A549 (cell line): ENCODE results near the gene SLC6A7. TPM values are rescaled to one million over a fixed set of nuclear protein-coding genes. Genes with fewer than 3 reads are reported as not detected.

Experiments used
- ATAC-seq, 2 experiments: fragments of 200-7000 bp in 1 of 2; fragments of >200 bp in 1 of 2; cut with Nextera tagmentation in 1 of 2; cut with Tn5 transposase in 1 of 2; 3 replicates each; pipeline versions ENCODE4 v1.8.0 to v1.9.1; 2018 to 2020; ENCODE audit warnings: mild to moderate bottlenecking in 1 of 2, moderate library complexity in 1 of 2
- CTCF ChIA-PET: fragments of 300-600 bp; sonication (Branson Sonifier 250); formaldehyde crosslinking; extraction: SDS; loops from one replicate; lab custom pipeline; 2021; ENCODE audit warnings: antibody characterized with exemption, inconsistent platforms; lab: Yijun Ruan, JAX
- POLR2A ChIA-PET: fragments of 350-600 bp; formaldehyde crosslinking; extraction: SDS; loops from one replicate; lab custom pipeline; 2021; ENCODE audit warnings: antibody characterized with exemption, inconsistent platforms; lab: Yijun Ruan, JAX
- DNase-seq, 2 experiments: peaks; one replicate each; pipeline versions ENCODE4 v3.0.0 to v3.0.0-alpha.2; 2011 to 2016; ENCODE audit warnings: low read depth in 1 of 2, low spot score in 1 of 2
- FAIRE-seq: peaks from 2 replicates; lab custom pipeline; 2011; peaks lifted over from hg19 to GRCh38; lab: Jason Lieb, UNC
- H3K27ac ChIP-seq, 2 experiments: fragments of >200 bp; sonication (Bioruptor Twin); formaldehyde crosslinking; 3 replicates each; pipeline ENCODE4 v1.5.1; 2016 to 2017
- H3K4me1 ChIP-seq: fragments of >200 bp; sonication (Bioruptor Twin); formaldehyde crosslinking; 3 replicates; pipeline ENCODE4 v1.6.1; 2016
- H3K4me2 ChIP-seq: fragments of >200 bp; sonication (Bioruptor Twin); formaldehyde crosslinking; 3 replicates; pipeline ENCODE4 v1.6.1; 2016
- H3K4me3 ChIP-seq: fragments of >200 bp; sonication (Bioruptor Twin); formaldehyde crosslinking; 3 replicates; pipeline ENCODE4 v1.5.1; 2016
- H3K9me3 ChIP-seq: fragments of >200 bp; sonication (Bioruptor Twin); formaldehyde crosslinking; 3 replicates; pipeline ENCODE4 v1.6.1; 2016
- BHLHE40 ChIP-seq: IDR thresholded peaks from 2 replicates; pipeline ENCODE4 v1.6.1; 2012; ENCODE audit warnings: low read depth, low read length, inconsistent platforms
- CBX2 ChIP-seq: fragments of 200-600 bp; sonication (generic); IDR thresholded peaks from 2 replicates; pipeline ENCODE4 v1.6.1; 2016; ENCODE audit warnings: low read depth, mild to moderate bottlenecking, borderline replicate concordance
- CBX8 ChIP-seq: fragments of 200-600 bp; sonication (generic); IDR thresholded peaks from 2 replicates; pipeline ENCODE4 v1.6.1; 2016
- CEBPB ChIP-seq, 2 experiments: fragments of >200 bp in 1 of 2; sonication (Bioruptor Twin) in 1 of 2; formaldehyde crosslinking in 1 of 2; IDR thresholded peaks; 2 replicates each; pipeline ENCODE4 v1.6.1; 2012 to 2016
- CHD4 ChIP-seq: fragments of 200-600 bp; sonication (generic); IDR thresholded peaks from 2 replicates; pipeline ENCODE4 v1.6.1; 2016; ENCODE audit warnings: antibody characterized with exemption, mild to moderate bottlenecking, borderline replicate concordance
- EHF ChIP-seq: fragments of 250-450 bp; sonication (Bioruptor Pico); IDR thresholded peaks from 2 replicates; pipeline ENCODE4 v1.5.0; 2020; ENCODE audit warnings: mild to moderate bottlenecking
- EHMT2 ChIP-seq: fragments of 200-600 bp; sonication (generic); IDR thresholded peaks from 2 replicates; pipeline ENCODE4 v1.6.1; 2016; ENCODE audit warnings: antibody characterized with exemption, low read depth, mild to moderate bottlenecking, moderate library complexity
- ESRRA ChIP-seq: fragments of 150-350 bp; IDR thresholded peaks from 2 replicates; pipeline ENCODE4 v1.6.1; 2014; ENCODE audit warnings: mild to moderate bottlenecking, low read length, borderline replicate concordance
- FOSB ChIP-seq: fragments of 250-450 bp; sonication (Bioruptor Pico); IDR thresholded peaks from 2 replicates; pipeline ENCODE4 v1.5.0; 2020; ENCODE audit warnings: mild to moderate bottlenecking, moderate library complexity
- FOXS1 ChIP-seq: fragments of 250-450 bp; sonication (Bioruptor Pico); IDR thresholded peaks from 2 replicates; pipeline ENCODE4 v1.5.0; 2020; ENCODE audit warnings: mild to moderate bottlenecking, moderate library complexity
- HOXA7 ChIP-seq: fragments of 250-450 bp; sonication (Bioruptor Pico); IDR thresholded peaks from 2 replicates; pipeline ENCODE4 v1.5.0; 2020; ENCODE audit warnings: mild to moderate bottlenecking, moderate library complexity
- HOXB5 ChIP-seq: fragments of 250-450 bp; sonication (Bioruptor Pico); IDR thresholded peaks from 2 replicates; pipeline ENCODE4 v1.5.0; 2020; ENCODE audit warnings: mild to moderate bottlenecking, moderate library complexity
- JUN ChIP-seq, 2 experiments: fragments of >200 bp; sonication (Bioruptor Twin); formaldehyde crosslinking; IDR thresholded peaks; 2 replicates in 1 of 2; 3 replicates in 1 of 2; pipeline ENCODE4 v1.6.1; 2016 to 2017
- KDM1A ChIP-seq: fragments of 200-600 bp; sonication (generic); IDR thresholded peaks from 2 replicates; pipeline ENCODE4 v1.6.1; 2016; ENCODE audit warnings: low read depth, mild to moderate bottlenecking
- KDM5A ChIP-seq: fragments of 200-600 bp; sonication (generic); IDR thresholded peaks from 2 replicates; pipeline ENCODE4 v1.6.1; 2016; ENCODE audit warnings: antibody characterized with exemption, mild to moderate bottlenecking
- MAFK ChIP-seq: fragments of 450-650 bp; IDR thresholded peaks from 2 replicates; pipeline ENCODE4 v1.6.1; 2014; ENCODE audit not compliant: partially characterized antibody
- MAZ ChIP-seq: fragments of 150-350 bp; IDR thresholded peaks from 2 replicates; pipeline ENCODE4 v1.6.1; 2014; ENCODE audit warnings: antibody characterized with exemption, low read depth, low read length, borderline replicate concordance
- MYC ChIP-seq: IDR thresholded peaks from 2 replicates; pipeline ENCODE4 v1.6.1; 2012; ENCODE audit warnings: mild to moderate bottlenecking, inconsistent platforms, low read length, improper control_type of control experiment, borderline replicate concordance
- POLR2AphosphoS2 ChIP-seq: conservative IDR thresholded peaks from 2 replicates; pipeline ENCODE4 v1.6.1; 2012; ENCODE audit warnings: low read length, improper control_type of control experiment, inconsistent platforms
- RAD21 ChIP-seq, 2 experiments: fragments of >200 bp in 1 of 2; sonication (Bioruptor Twin) in 1 of 2; formaldehyde crosslinking in 1 of 2; IDR thresholded peaks in 1 of 2; conservative IDR thresholded peaks in 1 of 2; 2 replicates in 1 of 2; 3 replicates in 1 of 2; pipeline ENCODE4 v1.6.1; 2012 to 2018; ENCODE audit warnings: inconsistent platforms in 1 of 2
- RCOR1 ChIP-seq: fragments of 150-350 bp; IDR thresholded peaks from 2 replicates; pipeline ENCODE4 v1.6.1; 2014; ENCODE audit warnings: antibody characterized with exemption, low read length, low read depth
- SMC3 ChIP-seq: fragments of >200 bp; sonication (Bioruptor Twin); formaldehyde crosslinking; IDR thresholded peaks from 3 replicates; pipeline ENCODE4 v1.6.1; 2018; ENCODE audit warnings: inconsistent platforms
- ZC3H11A ChIP-seq: fragments of 450-650 bp; IDR thresholded peaks from 2 replicates; pipeline ENCODE4 v1.6.1; 2014; ENCODE audit warnings: antibody characterized with exemption, mild to moderate bottlenecking
- ZFP36 ChIP-seq: fragments of 450-650 bp; IDR thresholded peaks from 2 replicates; pipeline ENCODE4 v1.6.1; 2014; ENCODE audit warnings: borderline replicate concordance; ENCODE audit not compliant: partially characterized antibody
- WGBS: methylation state at CpG from one replicate; pipeline ENCODE4 v1.1.6; 2017; ENCODE audit errors: missing lambda C conversion rate; 5-methylcytosine and 5-hydroxymethylcytosine counted together
- polyA plus RNA-seq, 4 experiments: library from polyadenylated mRNA; depleted of rRNA in 3 of 4; stranded (reverse); fragments of >200 nt; fragmentation: RNase III in 1 of 4; extraction: RNeasy Plus Mini Kit Qiagen cat#74134 plus additional on column Dnase treatment in 1 of 4; gene quantifications; 2 replicates in 3 of 4; 3 replicates in 1 of 4; pipeline ENCODE4 v1.2.3, GENCODE V29; 2011 to 2017
- TF ChIP-seq, protein P1 (sequence below): IDR thresholded peaks from 2 replicates; pipeline ENCODE4 v1.6.1; 2012
- TF ChIP-seq, protein P2 (sequence below): fragments of 450-650 bp; IDR thresholded peaks from 2 replicates; pipeline ENCODE4 v1.6.1; 2014; ENCODE audit warnings: antibody characterized with exemption
- TF ChIP-seq, protein P3 (sequence below): fragments of >200 bp; sonication (Bioruptor Twin); formaldehyde crosslinking; IDR thresholded peaks from 2 replicates; pipeline ENCODE4 v1.6.1; 2016
- TF ChIP-seq, protein P4 (sequence below): IDR thresholded peaks from 2 replicates; pipeline ENCODE4 v1.6.1; 2012
- TF ChIP-seq, protein P5 (sequence below): fragments of >200 bp; sonication (Bioruptor Twin); formaldehyde crosslinking; IDR thresholded peaks from 3 replicates; pipeline ENCODE4 v1.5.1; 2016

SLC6A7 gene
- polyA plus RNA-seq, 2 of the 4 experiments (the other 2 are of a cell fraction): not detected

DNA sequence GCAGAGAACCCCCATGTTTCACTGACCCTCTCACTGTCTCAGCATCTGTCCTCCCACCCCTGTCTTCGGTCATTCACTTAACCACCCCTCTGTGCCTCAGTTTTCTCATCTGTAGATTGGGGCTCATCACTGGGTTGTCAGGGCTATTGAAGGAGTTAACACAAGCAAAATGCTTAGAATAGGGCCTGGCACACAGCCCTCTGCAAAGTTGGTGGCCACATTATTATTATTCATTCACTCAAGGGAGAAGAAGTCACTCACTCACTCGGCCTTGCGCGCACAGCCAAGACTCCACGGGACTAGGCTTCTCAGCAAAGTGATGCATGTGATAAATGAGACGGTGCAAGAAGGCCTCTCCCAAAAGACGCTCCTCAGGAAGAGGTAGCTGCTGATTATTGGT, 42.2 kb upstream of the SLC6A7 start:
- Histone ChIP-seq H3K4me3 (no peak overlapping the region), H3K9me3 (no peaks in the 10 kb centered on the region)
- DNase-seq: no peak
- no peak for ATAC-seq
- POLR2A ChIA-PET: no interaction called here
- TF ChIP-seq KDM5A (no peak), JUN (IDR thresholded peaks at IDR 0.05) (no peak), MAZ (no peak), HOXA7 (CRISPR knock-in tag) (no peak), SMC3 (no peak), KDM1A (no peak), MAFK (no peak), RAD21 (conservative IDR thresholded peaks at IDR 0.05 in 1 of 2, IDR thresholded peaks at IDR 0.05 in 1 of 2) (no peak), FOSB (CRISPR knock-in tag) (no peak)
- TF ChIP-seq, protein P1, sequence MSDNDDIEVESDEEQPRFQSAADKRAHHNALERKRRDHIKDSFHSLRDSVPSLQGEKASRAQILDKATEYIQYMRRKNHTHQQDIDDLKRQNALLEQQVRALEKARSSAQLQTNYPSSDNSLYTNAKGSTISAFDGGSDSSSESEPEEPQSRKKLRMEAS: no peak
- TF ChIP-seq, protein P2, sequence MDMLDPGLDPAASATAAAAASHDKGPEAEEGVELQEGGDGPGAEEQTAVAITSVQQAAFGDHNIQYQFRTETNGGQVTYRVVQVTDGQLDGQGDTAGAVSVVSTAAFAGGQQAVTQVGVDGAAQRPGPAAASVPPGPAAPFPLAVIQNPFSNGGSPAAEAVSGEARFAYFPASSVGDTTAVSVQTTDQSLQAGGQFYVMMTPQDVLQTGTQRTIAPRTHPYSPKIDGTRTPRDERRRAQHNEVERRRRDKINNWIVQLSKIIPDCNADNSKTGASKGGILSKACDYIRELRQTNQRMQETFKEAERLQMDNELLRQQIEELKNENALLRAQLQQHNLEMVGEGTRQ: no peak
- TF ChIP-seq, all 56 proteins: peak for 0
- CTCF ChIA-PET: interaction anchor here (1.5 to 1.9 kb wide), 2 partner anchors 17 to 28 kb away, joined by 4 read pairs; no protein-coding TSS in a partner anchor
- Histone ChIP-seq H3K27ac (no peak overlapping the region), H3K4me2 (no peak overlapping the region), H3K4me1 (peaks cover 23% of the 10 kb centered on the region)
- 91% methylated on average over 7 of the region's 7 CpGs for WGBS
- FAIRE-seq: no peak

DNA sequence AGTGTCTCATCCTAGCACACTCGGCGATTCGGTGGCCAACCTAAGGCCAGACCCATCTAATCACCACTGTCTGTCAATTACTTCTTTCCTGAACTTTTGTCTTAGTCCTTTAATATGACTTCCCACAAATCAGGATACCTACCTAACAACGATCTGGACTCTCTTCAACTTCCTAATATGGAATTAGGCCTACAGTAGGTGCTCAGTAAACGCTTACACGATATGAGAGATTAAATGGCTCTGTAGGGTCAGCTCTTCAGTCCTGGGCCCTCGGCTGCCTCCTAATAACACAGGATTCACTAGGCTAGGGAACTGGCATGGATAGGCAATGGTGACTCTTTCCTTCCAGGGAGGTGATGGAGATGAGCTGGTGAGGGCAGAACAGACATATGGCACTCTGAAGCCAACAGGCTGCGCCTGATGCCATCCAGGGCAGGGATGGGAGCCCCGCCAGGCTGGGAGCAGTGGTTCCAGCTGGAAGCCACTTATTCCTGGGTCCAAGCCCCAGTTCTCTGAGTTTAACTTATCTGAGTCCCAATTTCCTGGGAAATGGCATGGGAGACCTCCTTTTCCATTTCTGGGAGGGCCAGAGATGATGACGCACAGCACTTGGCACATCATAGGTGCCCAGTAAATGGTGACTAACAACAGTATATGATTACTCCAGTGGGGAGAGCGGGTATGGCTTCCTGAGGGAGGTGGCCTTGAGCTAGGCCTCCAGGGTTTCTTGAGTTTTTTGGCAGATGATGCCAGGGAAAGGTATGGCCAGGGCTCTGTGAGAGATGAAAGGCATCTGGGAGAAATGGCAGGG, 41.5 kb upstream of the SLC6A7 start:
- TF ChIP-seq, protein P3, sequence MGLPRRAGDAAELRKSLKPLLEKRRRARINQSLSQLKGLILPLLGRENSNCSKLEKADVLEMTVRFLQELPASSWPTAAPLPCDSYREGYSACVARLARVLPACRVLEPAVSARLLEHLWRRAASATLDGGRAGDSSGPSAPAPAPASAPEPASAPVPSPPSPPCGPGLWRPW: no peak
- TF ChIP-seq EHMT2 (no peak), EHF (no peak), MAFK (no peak), CBX2 (no peak), ZFP36 (no peak), ZC3H11A (no peak), FOSB (CRISPR knock-in tag) (no peak)
- TF ChIP-seq, protein P4, sequence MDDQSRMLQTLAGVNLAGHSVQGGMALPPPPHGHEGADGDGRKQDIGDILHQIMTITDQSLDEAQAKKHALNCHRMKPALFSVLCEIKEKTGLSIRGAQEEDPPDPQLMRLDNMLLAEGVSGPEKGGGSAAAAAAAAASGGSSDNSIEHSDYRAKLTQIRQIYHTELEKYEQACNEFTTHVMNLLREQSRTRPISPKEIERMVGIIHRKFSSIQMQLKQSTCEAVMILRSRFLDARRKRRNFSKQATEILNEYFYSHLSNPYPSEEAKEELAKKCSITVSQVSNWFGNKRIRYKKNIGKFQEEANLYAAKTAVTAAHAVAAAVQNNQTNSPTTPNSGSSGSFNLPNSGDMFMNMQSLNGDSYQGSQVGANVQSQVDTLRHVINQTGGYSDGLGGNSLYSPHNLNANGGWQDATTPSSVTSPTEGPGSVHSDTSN: no peak
- TF ChIP-seq, all 56 proteins: peak for 0
- Histone ChIP-seq H3K4me3 (no peak overlapping the region), H3K27ac (no peak overlapping the region), H3K4me2 (no peak overlapping the region), H3K9me3 (no peaks in the 10 kb centered on the region), H3K4me1 (peaks cover 17% of the 10 kb centered on the region)
- no peak for FAIRE-seq
- POLR2A ChIA-PET: no interaction called here
- CTCF ChIA-PET: interaction anchor here (0.8 to 1.9 kb wide), 5 partner anchors 12 to 70 kb away, joined by 3 to 5 read pairs (median 4); no protein-coding TSS in a partner anchor
- no peak for DNase-seq
- no peak for ATAC-seq
- 82% methylated on average over 11 of the region's 11 CpGs for WGBS

DNA sequence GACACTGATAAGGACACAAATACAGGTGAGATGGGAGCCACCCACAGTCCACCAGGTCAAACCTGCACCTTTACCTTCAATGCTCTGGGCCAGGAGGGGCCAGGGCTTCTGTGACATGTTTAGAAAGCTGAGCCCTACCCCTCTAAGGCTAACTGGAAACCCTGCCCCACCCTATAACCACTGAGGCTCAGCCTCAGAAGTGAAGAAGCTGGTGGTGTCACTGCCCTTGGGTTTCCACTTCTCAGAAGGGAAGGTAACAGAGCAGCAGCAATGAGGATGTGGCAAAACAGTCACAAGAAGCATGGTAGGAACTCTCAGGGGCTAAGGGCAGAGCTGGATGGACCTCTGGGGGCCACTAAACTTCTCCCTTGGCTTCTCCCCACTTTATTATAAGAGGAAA, 40.2 kb upstream of the SLC6A7 start:
- Histone ChIP-seq H3K9me3 (no peaks in the 10 kb centered on the region), H3K4me1 (peaks cover 4% of the 10 kb centered on the region), H3K4me3 (no peak overlapping the region), H3K4me2 (no peak overlapping the region), H3K27ac (no peak overlapping the region)
- FAIRE-seq: no peak
- ChIA-PET CTCF (interaction anchor here (1.0 to 1.9 kb wide), 5 partner anchors 12 to 287 kb away, joined by 3 to 5 read pairs (median 3); no protein-coding TSS in a partner anchor), POLR2A (no interaction called here)
- no peak for ATAC-seq
- no peak for DNase-seq
- TF ChIP-seq, protein P5, sequence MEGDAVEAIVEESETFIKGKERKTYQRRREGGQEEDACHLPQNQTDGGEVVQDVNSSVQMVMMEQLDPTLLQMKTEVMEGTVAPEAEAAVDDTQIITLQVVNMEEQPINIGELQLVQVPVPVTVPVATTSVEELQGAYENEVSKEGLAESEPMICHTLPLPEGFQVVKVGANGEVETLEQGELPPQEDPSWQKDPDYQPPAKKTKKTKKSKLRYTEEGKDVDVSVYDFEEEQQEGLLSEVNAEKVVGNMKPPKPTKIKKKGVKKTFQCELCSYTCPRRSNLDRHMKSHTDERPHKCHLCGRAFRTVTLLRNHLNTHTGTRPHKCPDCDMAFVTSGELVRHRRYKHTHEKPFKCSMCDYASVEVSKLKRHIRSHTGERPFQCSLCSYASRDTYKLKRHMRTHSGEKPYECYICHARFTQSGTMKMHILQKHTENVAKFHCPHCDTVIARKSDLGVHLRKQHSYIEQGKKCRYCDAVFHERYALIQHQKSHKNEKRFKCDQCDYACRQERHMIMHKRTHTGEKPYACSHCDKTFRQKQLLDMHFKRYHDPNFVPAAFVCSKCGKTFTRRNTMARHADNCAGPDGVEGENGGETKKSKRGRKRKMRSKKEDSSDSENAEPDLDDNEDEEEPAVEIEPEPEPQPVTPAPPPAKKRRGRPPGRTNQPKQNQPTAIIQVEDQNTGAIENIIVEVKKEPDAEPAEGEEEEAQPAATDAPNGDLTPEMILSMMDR: no peak
- no peak for TF ChIP-seq JUN (IDR thresholded peaks at IDR 0.05)
- no peak for TF ChIP-seq RCOR1
- TF ChIP-seq MYC: no peak
- TF ChIP-seq CHD4: no peak
- no peak for TF ChIP-seq MAFK
- no peak for TF ChIP-seq BHLHE40
- TF ChIP-seq POLR2AphosphoS2: no peak
- TF ChIP-seq CEBPB (IDR thresholded peaks at IDR 0.05): no peak
- no peak for TF ChIP-seq CBX8
- TF ChIP-seq ESRRA: no peak
- TF ChIP-seq HOXB5 (CRISPR knock-in tag): no peak
- no peak for TF ChIP-seq FOXS1 (CRISPR knock-in tag)
- TF ChIP-seq, protein P4: no peak
